ENCODE data around the gene MPZL3.

Gene MPZL3

DNA sequence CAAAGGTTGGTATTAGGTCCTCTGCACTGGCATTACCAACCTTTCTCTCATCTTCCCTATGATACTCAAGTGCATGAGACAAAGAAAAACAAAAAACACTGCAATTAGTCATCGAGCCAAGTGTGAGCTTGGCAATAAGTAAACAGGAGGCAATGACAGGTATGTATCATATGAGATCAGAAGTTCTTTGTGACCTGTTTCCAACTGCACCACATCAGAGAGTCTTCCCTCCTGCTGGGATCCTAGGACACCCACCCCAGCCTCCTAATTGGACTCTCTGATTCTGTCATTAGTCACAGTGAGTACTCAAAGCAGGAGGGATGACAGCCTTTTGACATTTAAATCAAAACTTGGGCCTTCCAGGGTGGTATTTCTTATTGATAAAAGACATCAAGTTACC is 19.5 kb downstream of the MPZL3 start:
- DNase-seq (ENCODE audit: low read depth): no peak

DNA sequence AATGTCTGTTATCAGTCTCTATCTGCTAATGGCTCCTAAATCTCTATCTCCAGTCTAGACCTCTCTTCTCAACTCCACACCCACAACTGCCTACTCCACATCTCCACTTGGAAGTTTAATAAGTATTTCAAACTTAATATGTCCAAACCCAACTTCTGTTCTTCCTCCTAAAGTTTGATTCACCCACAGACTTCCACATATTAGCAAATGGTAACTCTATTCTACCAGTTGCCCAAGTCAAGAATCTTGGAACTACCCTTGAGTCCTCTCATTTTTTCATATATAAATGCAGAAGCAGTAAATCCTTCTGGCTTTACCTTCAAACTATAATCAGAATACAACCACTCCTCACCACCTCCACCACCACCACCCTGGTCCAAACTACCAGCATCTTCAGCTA is 20.7 kb downstream of the MPZL3 start:
- DNase-seq (ENCODE audit: low read depth): no peak

- DNase-seq (ENCODE audit: low read depth): no peak
Measured at GRCh38 chr11:118230088-118230487, 22.1 kb downstream of the MPZL3 start.

- DNase-seq (ENCODE audit: low read depth): no peak
Measured at GRCh38 chr11:118229274-118229847, 22.8 kb downstream of the MPZL3 start.

- DNase-seq (ENCODE audit: low read depth): no peak
Measured at GRCh38 chr11:118227865-118228785, 24.0 kb downstream of the MPZL3 start.

- DNase-seq (ENCODE audit: low read depth): no peak
Measured at GRCh38 chr11:118226781-118227180, 25.4 kb downstream of the MPZL3 start.

- DNase-seq (ENCODE audit: low read depth): no peak
Measured at GRCh38 chr11:118226296-118226695, 25.9 kb downstream of the MPZL3 start.

DNA sequence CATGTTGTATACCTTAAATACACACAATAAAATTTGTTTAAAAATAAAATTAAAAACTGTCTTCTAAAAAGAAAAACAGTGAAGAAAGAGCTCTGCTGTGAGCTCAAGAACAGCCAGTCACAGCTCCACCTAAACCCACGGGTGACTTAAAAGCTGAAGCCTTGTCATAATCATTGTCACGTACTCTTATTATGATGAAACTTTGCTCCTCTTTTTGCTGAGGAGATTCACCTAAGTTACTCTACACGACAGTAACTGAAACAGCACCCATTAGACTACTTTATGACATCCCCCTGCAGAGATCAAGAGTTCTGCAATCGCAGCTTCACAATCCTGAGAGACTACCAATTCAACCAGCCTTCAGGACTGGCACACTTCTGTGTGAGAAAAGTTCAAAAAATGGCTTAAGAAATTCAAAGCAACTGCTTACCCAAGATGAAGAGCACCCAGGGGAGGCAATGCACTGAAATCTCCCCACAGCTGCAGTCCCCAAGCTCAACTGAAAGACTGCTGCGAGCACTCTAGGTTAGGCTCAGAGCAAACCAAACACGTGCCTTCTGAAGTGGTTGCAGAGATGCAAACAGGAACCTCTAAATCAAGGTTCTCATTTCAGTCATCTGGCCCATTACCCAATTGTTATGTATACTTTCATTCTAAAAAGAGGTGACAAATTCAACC is 27.5 kb downstream of the MPZL3 start, which contains the start of gene JAML:
TSS of gene JAML (minus strand) at position 501 of the 678 bp plus-strand sequence. CDS start 10,145 bp downstream, outside the sequence.
- no peak for DNase-seq (ENCODE audit: low read depth)

DNA sequence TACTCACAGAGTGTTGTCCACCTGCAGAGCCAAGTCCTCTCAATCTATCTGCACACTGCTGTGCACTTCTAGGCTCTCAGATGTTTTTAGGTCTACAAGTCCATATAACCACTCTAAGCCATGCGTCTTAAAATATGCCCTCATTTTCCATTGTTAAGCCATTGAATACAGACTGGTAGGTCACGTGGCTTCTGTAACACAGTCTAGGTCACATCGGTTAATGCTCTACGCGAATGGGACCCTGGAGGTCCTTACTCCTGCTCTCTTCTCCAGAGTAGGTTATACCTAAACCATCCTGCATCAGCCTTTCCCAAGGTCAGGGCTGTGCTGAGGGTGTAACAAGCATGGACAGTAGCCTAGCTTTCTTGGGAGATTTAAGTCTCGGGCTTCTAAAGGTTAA is 28.2 kb downstream of the MPZL3 start:
- DNase-seq (ENCODE audit: low read depth): no peak

- no peak for DNase-seq (ENCODE audit: low read depth)
Measured at GRCh38 chr11:118223570-118223969, 28.6 kb downstream of the MPZL3 start.

DNA sequence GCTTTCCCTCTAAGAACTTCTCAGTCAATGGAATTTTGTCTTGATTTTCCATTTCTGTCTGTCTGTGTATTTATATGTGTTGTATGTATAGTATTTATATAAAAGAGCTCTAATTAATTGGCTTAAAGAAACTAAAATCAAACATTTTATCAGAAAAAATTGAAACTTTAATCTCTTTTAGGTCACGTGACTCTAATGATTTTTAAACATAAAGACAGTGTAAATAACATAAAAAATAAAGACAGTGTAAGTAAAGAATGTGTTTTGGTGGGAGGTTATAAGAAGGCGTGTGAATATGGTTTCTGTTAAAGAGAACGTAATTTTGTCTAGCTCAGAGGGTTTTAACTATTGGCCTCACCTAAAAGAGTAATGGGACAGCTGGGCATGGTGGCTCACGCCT is 29.7 kb downstream of the MPZL3 start:
- no peak for DNase-seq (ENCODE audit: low read depth)

GRCh38 chr11:118221419-118221818 is 30.7 kb downstream of the MPZL3 start:
- no peak for DNase-seq (ENCODE audit: low read depth)

DNA sequence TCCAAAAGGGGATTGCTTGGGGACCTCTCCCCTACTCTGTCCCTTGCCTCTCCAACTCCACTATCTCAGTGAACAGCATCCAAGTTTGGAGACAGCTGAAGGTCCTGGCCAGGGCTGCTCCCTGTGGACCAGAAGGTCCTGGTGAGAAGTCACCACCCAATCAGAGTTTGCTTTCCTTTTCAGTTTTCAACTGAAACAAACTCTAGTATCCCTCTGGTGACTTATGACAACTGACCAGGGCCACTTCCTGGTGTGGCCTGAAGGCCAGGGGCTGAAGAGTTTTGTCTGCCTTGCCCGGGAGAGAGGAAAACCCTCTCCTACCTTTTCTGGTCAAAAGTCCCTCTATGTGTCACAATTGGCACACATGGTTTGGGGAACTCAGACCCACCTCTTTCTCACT is 32.4 kb downstream of the MPZL3 start:
- no peak for DNase-seq (ENCODE audit: low read depth)

GRCh38 chr11:118219244-118219643 is 32.9 kb downstream of the MPZL3 start:
- DNase-seq (ENCODE audit: low read depth): no peak

GRCh38 chr11:118217575-118217974 is 34.6 kb downstream of the MPZL3 start:
- DNase-seq (ENCODE audit: low read depth): no peak

GRCh38 chr11:118216621-118217481 is 35.3 kb downstream of the MPZL3 start:
- DNase-seq (ENCODE audit: low read depth): no peak

DNA sequence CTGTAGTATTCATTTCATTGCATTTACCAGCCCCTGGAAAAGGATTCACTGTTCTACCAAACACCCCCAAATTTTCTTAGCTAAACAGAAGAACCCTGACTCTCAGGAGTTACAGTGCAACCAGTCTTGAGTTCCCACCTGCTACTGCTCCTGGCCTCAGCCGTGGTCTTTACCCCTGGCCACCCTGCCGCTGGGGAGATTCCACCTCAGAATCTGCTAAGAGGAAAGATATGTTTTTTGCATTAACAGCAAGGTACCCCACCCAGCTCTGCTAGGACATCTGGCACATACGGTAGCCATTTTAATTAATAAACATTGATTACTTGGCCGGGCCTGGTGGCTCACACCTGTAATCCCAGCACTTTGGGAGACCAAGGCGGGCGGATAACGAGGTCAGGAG is 36.4 kb downstream of the MPZL3 start:
- no peak for DNase-seq (ENCODE audit: low read depth)

- DNase-seq (ENCODE audit: low read depth): no peak
Measured at GRCh38 chr11:118215262-118215661, 36.9 kb downstream of the MPZL3 start.

DNA sequence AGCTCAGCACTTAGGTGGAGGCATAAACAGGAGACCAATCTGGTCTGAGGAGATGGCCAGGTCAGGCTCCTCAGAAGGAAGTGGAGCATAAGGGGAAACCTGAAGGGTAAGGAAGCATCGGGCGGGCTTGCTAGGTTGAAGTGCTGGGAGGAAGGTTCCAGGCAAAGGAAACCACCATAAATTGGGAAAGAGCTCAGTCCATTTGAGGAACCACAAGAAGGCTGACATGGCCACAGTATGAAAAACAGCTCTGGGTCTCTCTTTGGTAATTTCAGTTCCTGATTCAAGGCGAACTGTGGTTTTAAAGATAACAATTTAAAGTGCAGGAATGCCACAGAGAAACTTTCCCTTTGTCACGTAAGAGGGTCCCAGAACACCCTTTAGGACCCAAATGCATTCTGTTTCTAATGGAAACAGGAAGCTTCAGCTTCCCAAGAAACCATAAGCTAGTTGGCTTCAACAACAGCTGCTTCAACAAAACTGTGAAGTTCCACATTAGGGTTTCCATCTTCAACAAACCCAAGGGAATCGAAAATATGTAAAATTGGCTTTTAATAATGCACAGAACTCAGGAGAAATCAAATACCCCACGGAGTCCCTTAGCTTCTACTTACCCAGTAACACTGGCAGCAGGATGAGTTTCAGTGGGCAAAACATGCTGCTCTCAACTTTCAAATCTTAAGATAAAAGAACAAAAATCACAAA is 37.8 kb downstream of the MPZL3 start:
- DNase-seq (ENCODE audit: low read depth): no peak

DNA sequence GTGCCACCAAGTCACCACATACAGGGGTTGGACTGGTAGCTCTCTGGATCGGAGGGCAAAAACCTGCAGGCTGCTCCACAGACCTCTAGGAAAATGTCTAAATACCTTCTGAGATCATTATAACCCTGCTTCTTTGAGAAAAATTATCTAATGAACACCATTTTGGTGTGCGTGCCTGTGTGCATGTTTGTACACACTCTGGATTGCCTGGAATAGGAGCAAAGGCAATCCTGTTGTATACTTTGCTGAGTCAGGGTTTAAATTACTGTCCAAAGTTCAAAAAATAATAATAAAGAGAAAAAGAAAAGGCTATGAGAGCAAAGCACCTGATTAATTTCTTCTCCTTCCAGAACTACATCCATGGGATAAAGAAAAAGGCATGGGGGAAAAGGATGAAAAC is 38.4 kb downstream of the MPZL3 start:
- no peak for DNase-seq (ENCODE audit: low read depth)

GRCh38 chr11:118213201-118213600 is 39.0 kb downstream of the MPZL3 start:
- DNase-seq (ENCODE audit: low read depth): no peak

Measured in stimulated activated CD8-positive, alpha-beta memory T cell treated with anti-CD3 and anti-CD28 coated beads, Interleukin-15, amount 100 ng/mL, for 1 hour (primary cell).